HEK293 (cell line): ENCODE measurements around the gene PIM3.

Experiments used
- TCF7L2 ChIP-seq: IDR thresholded peaks from 2 replicates; pipeline ENCODE4 v1.6.1; 2011; ENCODE audit warnings: low read depth, mild to moderate bottlenecking, inconsistent platforms, low read length, moderate library complexity, borderline replicate concordance
- ZNF155 ChIP-seq: fragments of 450-650 bp; formaldehyde crosslinking; IDR thresholded peaks from 2 replicates; pipeline ENCODE4 v1.5.1; 2016; ENCODE audit warnings: missing biosample characterization, missing genetic modification characterization
- ZNF24 ChIP-seq: fragments of 450-650 bp; formaldehyde crosslinking; IDR thresholded peaks from 2 replicates; pipeline ENCODE4 v1.5.1; 2016; ENCODE audit warnings: missing biosample characterization, missing genetic modification characterization
- ZNF596 ChIP-seq: fragments of 450-650 bp; IDR thresholded peaks from 2 replicates; pipeline ENCODE4 v1.5.0; 2018; ENCODE audit warnings: missing biosample characterization, mild to moderate bottlenecking, missing genetic modification characterization, moderate library complexity
- ZNF707 ChIP-seq: fragments of 450-650 bp; formaldehyde crosslinking; IDR thresholded peaks from 2 replicates; pipeline ENCODE4 v1.5.1; 2016; ENCODE audit warnings: missing biosample characterization, missing genetic modification characterization
- TF ChIP-seq, protein P1 (sequence below): fragments of 450-650 bp; formaldehyde crosslinking; IDR thresholded peaks from 2 replicates; pipeline ENCODE4 v1.5.1; 2016; ENCODE audit warnings: missing biosample characterization, missing genetic modification characterization
- TF ChIP-seq, protein P2 (sequence below): fragments of 450-650 bp; formaldehyde crosslinking; IDR thresholded peaks from 2 replicates; pipeline ENCODE4 v1.5.1; 2016; ENCODE audit warnings: missing biosample characterization, missing genetic modification characterization
- TF ChIP-seq, protein P3 (sequence below): fragments of 450-650 bp; formaldehyde crosslinking; IDR thresholded peaks from 2 replicates; pipeline ENCODE4 v1.5.1; 2016; ENCODE audit warnings: missing biosample characterization, missing genetic modification characterization
- TF ChIP-seq, protein P4 (sequence below): fragments of 450-650 bp; formaldehyde crosslinking; IDR thresholded peaks from 2 replicates; pipeline ENCODE4 v1.5.1; 2016; ENCODE audit warnings: missing biosample characterization, missing genetic modification characterization

DNA sequence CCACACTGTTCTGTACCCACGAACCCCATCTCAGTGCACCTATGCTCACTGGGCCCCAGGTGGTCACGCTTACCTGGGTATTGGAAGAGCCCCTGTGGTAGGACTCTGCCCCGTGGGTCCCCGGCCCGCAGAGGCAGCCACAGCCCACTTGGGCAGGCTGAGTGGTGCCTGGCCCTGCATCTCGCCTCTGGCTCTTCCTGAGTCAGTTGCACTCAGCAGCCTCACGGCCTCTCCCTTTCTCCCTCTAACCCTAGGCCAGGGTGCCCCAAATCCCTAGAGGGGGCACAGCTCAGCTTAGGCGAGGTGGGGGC is 32.4 kb upstream of the PIM3 start:
- TF ChIP-seq, protein P1, sequence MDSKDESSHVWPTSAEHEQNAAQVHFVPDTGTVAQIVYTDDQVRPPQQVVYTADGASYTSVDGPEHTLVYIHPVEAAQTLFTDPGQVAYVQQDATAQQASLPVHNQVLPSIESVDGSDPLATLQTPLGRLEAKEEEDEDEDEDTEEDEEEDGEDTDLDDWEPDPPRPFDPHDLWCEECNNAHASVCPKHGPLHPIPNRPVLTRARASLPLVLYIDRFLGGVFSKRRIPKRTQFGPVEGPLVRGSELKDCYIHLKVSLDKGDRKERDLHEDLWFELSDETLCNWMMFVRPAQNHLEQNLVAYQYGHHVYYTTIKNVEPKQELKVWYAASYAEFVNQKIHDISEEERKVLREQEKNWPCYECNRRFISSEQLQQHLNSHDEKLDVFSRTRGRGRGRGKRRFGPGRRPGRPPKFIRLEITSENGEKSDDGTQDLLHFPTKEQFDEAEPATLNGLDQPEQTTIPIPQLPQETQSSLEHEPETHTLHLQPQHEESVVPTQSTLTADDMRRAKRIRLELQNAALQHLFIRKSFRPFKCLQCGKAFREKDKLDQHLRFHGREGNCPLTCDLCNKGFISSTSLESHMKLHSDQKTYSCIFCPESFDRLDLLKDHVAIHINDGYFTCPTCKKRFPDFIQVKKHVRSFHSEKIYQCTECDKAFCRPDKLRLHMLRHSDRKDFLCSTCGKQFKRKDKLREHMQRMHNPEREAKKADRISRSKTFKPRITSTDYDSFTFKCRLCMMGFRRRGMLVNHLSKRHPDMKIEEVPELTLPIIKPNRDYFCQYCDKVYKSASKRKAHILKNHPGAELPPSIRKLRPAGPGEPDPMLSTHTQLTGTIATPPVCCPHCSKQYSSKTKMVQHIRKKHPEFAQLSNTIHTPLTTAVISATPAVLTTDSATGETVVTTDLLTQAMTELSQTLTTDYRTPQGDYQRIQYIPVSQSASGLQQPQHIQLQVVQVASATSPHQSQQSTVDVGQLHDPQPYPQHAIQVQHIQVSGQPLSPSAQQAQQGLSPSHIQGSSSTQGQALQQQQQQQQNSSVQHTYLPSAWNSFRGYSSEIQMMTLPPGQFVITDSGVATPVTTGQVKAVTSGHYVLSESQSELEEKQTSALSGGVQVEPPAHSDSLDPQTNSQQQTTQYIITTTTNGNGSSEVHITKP (tag by site-specific recombination), result no peak
- no peak for TF ChIP-seq ZNF24 (tag by site-specific recombination)
- TF ChIP-seq, protein P2, sequence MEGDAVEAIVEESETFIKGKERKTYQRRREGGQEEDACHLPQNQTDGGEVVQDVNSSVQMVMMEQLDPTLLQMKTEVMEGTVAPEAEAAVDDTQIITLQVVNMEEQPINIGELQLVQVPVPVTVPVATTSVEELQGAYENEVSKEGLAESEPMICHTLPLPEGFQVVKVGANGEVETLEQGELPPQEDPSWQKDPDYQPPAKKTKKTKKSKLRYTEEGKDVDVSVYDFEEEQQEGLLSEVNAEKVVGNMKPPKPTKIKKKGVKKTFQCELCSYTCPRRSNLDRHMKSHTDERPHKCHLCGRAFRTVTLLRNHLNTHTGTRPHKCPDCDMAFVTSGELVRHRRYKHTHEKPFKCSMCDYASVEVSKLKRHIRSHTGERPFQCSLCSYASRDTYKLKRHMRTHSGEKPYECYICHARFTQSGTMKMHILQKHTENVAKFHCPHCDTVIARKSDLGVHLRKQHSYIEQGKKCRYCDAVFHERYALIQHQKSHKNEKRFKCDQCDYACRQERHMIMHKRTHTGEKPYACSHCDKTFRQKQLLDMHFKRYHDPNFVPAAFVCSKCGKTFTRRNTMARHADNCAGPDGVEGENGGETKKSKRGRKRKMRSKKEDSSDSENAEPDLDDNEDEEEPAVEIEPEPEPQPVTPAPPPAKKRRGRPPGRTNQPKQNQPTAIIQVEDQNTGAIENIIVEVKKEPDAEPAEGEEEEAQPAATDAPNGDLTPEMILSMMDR (tag by site-specific recombination), result no peak
- TF ChIP-seq TCF7L2, result no peak
- no peak for TF ChIP-seq ZNF596 (tag by site-specific recombination)
- no peak for TF ChIP-seq ZNF155 (tag by site-specific recombination)
- TF ChIP-seq, protein P3, sequence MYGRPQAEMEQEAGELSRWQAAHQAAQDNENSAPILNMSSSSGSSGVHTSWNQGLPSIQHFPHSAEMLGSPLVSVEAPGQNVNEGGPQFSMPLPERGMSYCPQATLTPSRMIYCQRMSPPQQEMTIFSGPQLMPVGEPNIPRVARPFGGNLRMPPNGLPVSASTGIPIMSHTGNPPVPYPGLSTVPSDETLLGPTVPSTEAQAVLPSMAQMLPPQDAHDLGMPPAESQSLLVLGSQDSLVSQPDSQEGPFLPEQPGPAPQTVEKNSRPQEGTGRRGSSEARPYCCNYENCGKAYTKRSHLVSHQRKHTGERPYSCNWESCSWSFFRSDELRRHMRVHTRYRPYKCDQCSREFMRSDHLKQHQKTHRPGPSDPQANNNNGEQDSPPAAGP (tag by site-specific recombination), result no peak
- TF ChIP-seq, protein P4, sequence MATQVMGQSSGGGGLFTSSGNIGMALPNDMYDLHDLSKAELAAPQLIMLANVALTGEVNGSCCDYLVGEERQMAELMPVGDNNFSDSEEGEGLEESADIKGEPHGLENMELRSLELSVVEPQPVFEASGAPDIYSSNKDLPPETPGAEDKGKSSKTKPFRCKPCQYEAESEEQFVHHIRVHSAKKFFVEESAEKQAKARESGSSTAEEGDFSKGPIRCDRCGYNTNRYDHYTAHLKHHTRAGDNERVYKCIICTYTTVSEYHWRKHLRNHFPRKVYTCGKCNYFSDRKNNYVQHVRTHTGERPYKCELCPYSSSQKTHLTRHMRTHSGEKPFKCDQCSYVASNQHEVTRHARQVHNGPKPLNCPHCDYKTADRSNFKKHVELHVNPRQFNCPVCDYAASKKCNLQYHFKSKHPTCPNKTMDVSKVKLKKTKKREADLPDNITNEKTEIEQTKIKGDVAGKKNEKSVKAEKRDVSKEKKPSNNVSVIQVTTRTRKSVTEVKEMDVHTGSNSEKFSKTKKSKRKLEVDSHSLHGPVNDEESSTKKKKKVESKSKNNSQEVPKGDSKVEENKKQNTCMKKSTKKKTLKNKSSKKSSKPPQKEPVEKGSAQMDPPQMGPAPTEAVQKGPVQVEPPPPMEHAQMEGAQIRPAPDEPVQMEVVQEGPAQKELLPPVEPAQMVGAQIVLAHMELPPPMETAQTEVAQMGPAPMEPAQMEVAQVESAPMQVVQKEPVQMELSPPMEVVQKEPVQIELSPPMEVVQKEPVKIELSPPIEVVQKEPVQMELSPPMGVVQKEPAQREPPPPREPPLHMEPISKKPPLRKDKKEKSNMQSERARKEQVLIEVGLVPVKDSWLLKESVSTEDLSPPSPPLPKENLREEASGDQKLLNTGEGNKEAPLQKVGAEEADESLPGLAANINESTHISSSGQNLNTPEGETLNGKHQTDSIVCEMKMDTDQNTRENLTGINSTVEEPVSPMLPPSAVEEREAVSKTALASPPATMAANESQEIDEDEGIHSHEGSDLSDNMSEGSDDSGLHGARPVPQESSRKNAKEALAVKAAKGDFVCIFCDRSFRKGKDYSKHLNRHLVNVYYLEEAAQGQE (tag by site-specific recombination), result no peak
- no peak for TF ChIP-seq ZNF707 (tag by site-specific recombination)
